HUES64 (cell line): Measurements from ENCODE around the gene SLC35F3.

ENCODE experiments used
- H3K27ac ChIP-seq: 2 replicates; pipeline ENCODE4 v1.7.0; 2013; ENCODE audit warnings: low read depth, low read length, inconsistent platforms
- H3K27me3 ChIP-seq: 2 replicates; pipeline ENCODE4 v1.6.1; 2013; ENCODE audit warnings: mild to moderate bottlenecking, low read length; ENCODE audit not compliant: insufficient read depth
- H3K36me3 ChIP-seq: 2 replicates; pipeline ENCODE4 v1.6.1; 2013; ENCODE audit warnings: mild to moderate bottlenecking, low read length; ENCODE audit not compliant: insufficient read depth
- H3K4me1 ChIP-seq: 2 replicates; pipeline ENCODE4 v1.6.1; 2013; ENCODE audit warnings: mild to moderate bottlenecking, low read length, moderate library complexity; ENCODE audit not compliant: insufficient read depth
- H3K4me3 ChIP-seq: 2 replicates; pipeline ENCODE4 v1.5.1; 2013; ENCODE audit warnings: mild to moderate bottlenecking, low read length, moderate library complexity
- H3K9ac ChIP-seq: 2 replicates; pipeline ENCODE4 v1.6.1; 2013; ENCODE audit warnings: mild to moderate bottlenecking, low read depth, low read length
- H3K9me3 ChIP-seq: 2 replicates; pipeline ENCODE4 v1.6.1; 2013; ENCODE audit warnings: low read depth, low read length; ENCODE audit not compliant: insufficient read depth
- WGBS: fragments of 150-250, 120-280 bp; methylation state at CpG from one replicate; pipeline ENCODE4 v1.1.7; 2013; ENCODE audit warnings: missing lambda C conversion rate; 5-methylcytosine and 5-hydroxymethylcytosine counted together

Gene SLC35F3

GRCh38 chr1:234371414-234371813 lies 466.9 kb downstream of the SLC35F3 start:
- H3K36me3 ChIP-seq, result peaks cover 13% of the 10 kb centered on the region
- no peaks in the 10 kb centered on the region; the same call in 1 of the 2 replicates for H3K27me3 ChIP-seq
- H3K9ac ChIP-seq, result no peak overlapping the region
- WGBS, result 87% methylated on average over 2 of the region's 2 CpGs
- no peak overlapping the region for H3K4me3 ChIP-seq
- H3K27ac ChIP-seq, result no peak overlapping the region
- H3K4me1 ChIP-seq, result peaks cover 3% of the 10 kb centered on the region; the same call in 1 of the 2 replicates
- no peaks in the 10 kb centered on the region for H3K9me3 ChIP-seq

GRCh38 chr1:234372011-234372757 lies 467.7 kb downstream of the SLC35F3 start:
- H3K9me3 ChIP-seq, result no peaks in the 10 kb centered on the region
- no peaks in the 10 kb centered on the region; the same call in 1 of the 2 replicates for H3K27me3 ChIP-seq
- peak overlapping the region; percentile 85 for H3K9ac ChIP-seq
- no peak overlapping the region for H3K27ac ChIP-seq
- H3K4me1 ChIP-seq, result peaks cover 3% of the 10 kb centered on the region; the same call in 1 of the 2 replicates
- H3K36me3 ChIP-seq, result peaks cover 18% of the 10 kb centered on the region
- peak overlapping the region; percentile 89 for H3K4me3 ChIP-seq
- 95% methylated on average over 7 of the region's 9 CpGs for WGBS

GRCh38 chr1:234373064-234373958 lies 468.8 kb downstream of the SLC35F3 start, which contains the start of gene COA6:
Gene COA6, plus strand, starts transcription at chr1:234373456. Its CDS starts 11 bp downstream, at chr1:234373467.
- peak within 1 kb of the TSS; percentile 89 for H3K4me3 ChIP-seq
- H3K36me3 ChIP-seq, result peaks cover 29% of the 10 kb centered on the region
- H3K4me1 ChIP-seq, result peaks cover 3% of the 10 kb centered on the region; the same call in 1 of the 2 replicates
- peak within 1 kb of the TSS; percentile 84 for H3K27ac ChIP-seq
- no peaks in the 10 kb centered on the region; the same call in 1 of the 2 replicates for H3K27me3 ChIP-seq
- no peaks in the 10 kb centered on the region for H3K9me3 ChIP-seq
- WGBS, result under 1% methylated on average over 62 of the region's 62 CpGs
- H3K9ac ChIP-seq, result peak within 1 kb of the TSS; percentile 85

GRCh38 chr1:234373959-234374254 lies 469.4 kb downstream of the SLC35F3 start:
- peaks cover 34% of the 10 kb centered on the region for H3K36me3 ChIP-seq
- H3K4me3 ChIP-seq, result peak overlapping the region; percentile 89
- H3K27me3 ChIP-seq, result no peaks in the 10 kb centered on the region
- peak overlapping the region; percentile 84 for H3K27ac ChIP-seq
- no peaks in the 10 kb centered on the region for H3K9me3 ChIP-seq
- WGBS, result 10% methylated on average over 5 of the region's 6 CpGs
- peaks cover 3% of the 10 kb centered on the region; the same call in 1 of the 2 replicates for H3K4me1 ChIP-seq
- peak overlapping the region; percentile 85 for H3K9ac ChIP-seq
